WTC11 (cell line): ENCODE results near the gene PUS7. TPM values are rescaled to one million over a fixed set of nuclear protein-coding genes. Genes with fewer than 3 reads are reported as not detected.

Source experiments
- ATAC-seq: fragments of 200-7000 bp; cut with Tn5 transposase; 2 replicates; pipeline ENCODE4 v1.10.0; 2021; ENCODE audit warnings: mild to moderate bottlenecking, moderate library complexity
- CTCF ChIA-PET: fragments of 300-600 bp; sonication (Branson Sonifier 250); formaldehyde crosslinking; loops from one replicate; lab custom pipeline; 2021; ENCODE audit warnings: antibody characterized with exemption; lab: Charles Lee
- POLR2A ChIA-PET: fragments of 350-600 bp; sonication (Branson Sonifier 250); formaldehyde crosslinking; loops from one replicate; lab custom pipeline; 2021; ENCODE audit warnings: antibody characterized with exemption; lab: Charles Lee
- DNase-seq: peaks from one replicate; pipeline ENCODE4 v3.0.0; 2021; ENCODE audit warnings: low spot score
- H3K27ac Mint-ChIP-seq: 2 replicates; pipeline ENCODE4 v1.8.0; 2021; ENCODE audit warnings: mixed read lengths
- H3K27me3 Mint-ChIP-seq: 2 replicates; pipeline ENCODE4 v1.8.0; 2021; ENCODE audit warnings: low read depth, mild to moderate bottlenecking, moderate library complexity, mixed read lengths
- H3K36me3 Mint-ChIP-seq: 2 replicates; pipeline ENCODE4 v1.8.0; 2021; ENCODE audit warnings: mixed read lengths
- H3K4me1 Mint-ChIP-seq: 2 replicates; pipeline ENCODE4 v1.8.0; 2022; ENCODE audit warnings: mixed read lengths
- H3K4me3 Mint-ChIP-seq: 2 replicates; pipeline ENCODE4 v1.8.0; 2021; ENCODE audit warnings: mild to moderate bottlenecking, moderate library complexity, mixed read lengths
- H3K9me3 Mint-ChIP-seq: 2 replicates; pipeline ENCODE4 v1.8.0; 2021; ENCODE audit warnings: mixed read lengths
- AR ChIP-seq: fragments of 250-450 bp; sonication (Bioruptor Pico); IDR thresholded peaks from 2 replicates; pipeline ENCODE4 v1.9.0; 2021; ENCODE audit warnings: mild to moderate bottlenecking
- CREM ChIP-seq: sonication (generic); formaldehyde crosslinking; IDR thresholded peaks from 2 replicates; pipeline ENCODE4 v1.8.1; 2022; ENCODE audit warnings: mild to moderate bottlenecking, missing genetic modification reagents, moderate library complexity
- E2F5 ChIP-seq: sonication (generic); formaldehyde crosslinking; IDR thresholded peaks from 2 replicates; pipeline ENCODE4 v1.8.1; 2022; ENCODE audit warnings: mild to moderate bottlenecking, moderate library complexity, missing genetic modification reagents
- EMX1 ChIP-seq: fragments of 250-450 bp; sonication (Bioruptor Pico); IDR thresholded peaks from 2 replicates; pipeline ENCODE4 v1.8.0; 2021; ENCODE audit warnings: mild to moderate bottlenecking
- ESRRA ChIP-seq: sonication (generic); formaldehyde crosslinking; IDR thresholded peaks from 2 replicates; pipeline ENCODE4 v1.8.1; 2022; ENCODE audit warnings: mild to moderate bottlenecking, missing genetic modification reagents, borderline replicate concordance
- ETV6 ChIP-seq: sonication (generic); formaldehyde crosslinking; IDR thresholded peaks from 2 replicates; pipeline ENCODE4 v1.8.1; 2022; ENCODE audit warnings: mild to moderate bottlenecking, missing genetic modification reagents
- FOXJ3 ChIP-seq: sonication (generic); formaldehyde crosslinking; IDR thresholded peaks from 2 replicates; pipeline ENCODE4 v1.9.0; 2021; ENCODE audit warnings: missing genetic modification reagents, mild to moderate bottlenecking, borderline replicate concordance
- HMGXB4 ChIP-seq: sonication (generic); formaldehyde crosslinking; IDR thresholded peaks from 2 replicates; pipeline ENCODE4 v1.8.1; 2023; ENCODE audit warnings: mild to moderate bottlenecking, moderate library complexity, missing genetic modification reagents
- KAT7 ChIP-seq: sonication (generic); formaldehyde crosslinking; IDR thresholded peaks from 2 replicates; pipeline ENCODE4 v1.8.1; 2023; ENCODE audit warnings: missing genetic modification reagents, mild to moderate bottlenecking, borderline replicate concordance
- MYBL2 ChIP-seq: sonication (generic); formaldehyde crosslinking; IDR thresholded peaks from 2 replicates; pipeline ENCODE4 v1.8.1; 2023; ENCODE audit warnings: mild to moderate bottlenecking, moderate library complexity, missing genetic modification reagents
- NR2C2 ChIP-seq: sonication (generic); formaldehyde crosslinking; IDR thresholded peaks from 2 replicates; pipeline ENCODE4 v1.8.0; 2022; ENCODE audit warnings: mild to moderate bottlenecking, missing genetic modification reagents
- RELA ChIP-seq: sonication (generic); formaldehyde crosslinking; IDR thresholded peaks from 2 replicates; pipeline ENCODE4 v1.8.1; 2022; ENCODE audit warnings: missing genetic modification reagents, mild to moderate bottlenecking, borderline replicate concordance
- RORB ChIP-seq: fragments of 250-450 bp; sonication (Bioruptor Pico); IDR thresholded peaks from 2 replicates; pipeline ENCODE4 v1.9.0; 2021; ENCODE audit warnings: mild to moderate bottlenecking
- SOX15 ChIP-seq: fragments of 250-450 bp; sonication (Bioruptor Pico); IDR thresholded peaks from 2 replicates; pipeline ENCODE4 v1.9.0; 2021; ENCODE audit warnings: mild to moderate bottlenecking
- TEAD1 ChIP-seq: sonication (generic); formaldehyde crosslinking; IDR thresholded peaks from 2 replicates; pipeline ENCODE4 v1.8.0; 2022; ENCODE audit warnings: mild to moderate bottlenecking, missing genetic modification reagents
- USF2 ChIP-seq: sonication (generic); formaldehyde crosslinking; IDR thresholded peaks from 2 replicates; pipeline ENCODE4 v1.8.1; 2023; ENCODE audit warnings: mild to moderate bottlenecking, missing genetic modification reagents, moderate library complexity
- ZNF121 ChIP-seq: sonication (generic); formaldehyde crosslinking; IDR thresholded peaks from 2 replicates; pipeline ENCODE4 v1.8.0; 2023; ENCODE audit warnings: missing genetic modification reagents
- ZNF396 ChIP-seq: fragments of 250-450 bp; sonication (Bioruptor Pico); IDR thresholded peaks from 2 replicates; pipeline ENCODE4 v1.8.0; 2021; ENCODE audit warnings: mild to moderate bottlenecking, moderate library complexity, borderline replicate concordance
- ZNF416 ChIP-seq: fragments of 250-450 bp; sonication (Bioruptor Pico); IDR thresholded peaks from 2 replicates; pipeline ENCODE4 v1.9.0; 2021; ENCODE audit warnings: mild to moderate bottlenecking, inconsistent platforms
- ZNF423 ChIP-seq: fragments of 250-450 bp; sonication (Bioruptor Pico); IDR thresholded peaks from 2 replicates; pipeline ENCODE4 v2.1.2; 2022; ENCODE audit warnings: mild to moderate bottlenecking, moderate library complexity
- total RNA-seq: library from RNA; stranded (reverse); gene quantifications from 3 replicates; pipeline ENCODE4 v1.2.3, GENCODE V29; 2021
- TF ChIP-seq, protein P1 (sequence below): sonication (generic); formaldehyde crosslinking; IDR thresholded peaks from 2 replicates; pipeline ENCODE4 v1.8.0; 2023; ENCODE audit warnings: missing genetic modification reagents
- TF ChIP-seq, protein P2 (sequence below): fragments of 250-450 bp; sonication (Bioruptor Pico); IDR thresholded peaks from 2 replicates; pipeline ENCODE4 v2.1.2; 2022; ENCODE audit warnings: mild to moderate bottlenecking, moderate library complexity
- TF ChIP-seq, protein P3 (sequence below): sonication (generic); formaldehyde crosslinking; IDR thresholded peaks from 2 replicates; pipeline ENCODE4 v1.8.1; 2022; ENCODE audit warnings: low read depth, missing genetic modification reagents, borderline replicate concordance
- TF ChIP-seq, protein P4 (sequence below): sonication (generic); formaldehyde crosslinking; IDR thresholded peaks from 2 replicates; pipeline ENCODE4 v1.8.0; 2022; ENCODE audit warnings: missing genetic modification reagents

The PUS7 gene
- total RNA-seq, 1 experiment from 2014 or later = 47.2 TPM

DNA sequence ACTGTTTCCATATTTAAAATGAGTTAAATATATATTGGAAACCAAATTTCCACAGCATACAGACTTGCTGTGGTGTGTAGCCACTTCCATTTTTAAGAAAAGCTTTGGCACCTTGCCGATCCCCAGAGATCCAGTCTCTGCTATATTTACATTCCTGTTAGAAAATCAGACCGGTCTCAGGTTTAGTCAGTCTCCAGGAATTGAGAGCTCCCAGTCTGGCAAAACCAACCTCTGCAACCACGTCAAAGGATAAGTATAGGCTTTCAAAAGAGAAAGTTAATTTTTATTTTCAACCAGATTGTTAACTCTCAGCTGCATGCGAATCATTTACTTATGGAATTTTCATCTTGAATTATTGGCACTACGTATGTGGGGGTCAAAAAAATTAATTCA lies 28.2 kb downstream of the PUS7 start (continued):
- TF ChIP-seq, protein P1, sequence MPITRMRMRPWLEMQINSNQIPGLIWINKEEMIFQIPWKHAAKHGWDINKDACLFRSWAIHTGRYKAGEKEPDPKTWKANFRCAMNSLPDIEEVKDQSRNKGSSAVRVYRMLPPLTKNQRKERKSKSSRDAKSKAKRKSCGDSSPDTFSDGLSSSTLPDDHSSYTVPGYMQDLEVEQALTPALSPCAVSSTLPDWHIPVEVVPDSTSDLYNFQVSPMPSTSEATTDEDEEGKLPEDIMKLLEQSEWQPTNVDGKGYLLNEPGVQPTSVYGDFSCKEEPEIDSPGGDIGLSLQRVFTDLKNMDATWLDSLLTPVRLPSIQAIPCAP (CRISPR knock-in tag) = no peak
- TF ChIP-seq, protein P2, sequence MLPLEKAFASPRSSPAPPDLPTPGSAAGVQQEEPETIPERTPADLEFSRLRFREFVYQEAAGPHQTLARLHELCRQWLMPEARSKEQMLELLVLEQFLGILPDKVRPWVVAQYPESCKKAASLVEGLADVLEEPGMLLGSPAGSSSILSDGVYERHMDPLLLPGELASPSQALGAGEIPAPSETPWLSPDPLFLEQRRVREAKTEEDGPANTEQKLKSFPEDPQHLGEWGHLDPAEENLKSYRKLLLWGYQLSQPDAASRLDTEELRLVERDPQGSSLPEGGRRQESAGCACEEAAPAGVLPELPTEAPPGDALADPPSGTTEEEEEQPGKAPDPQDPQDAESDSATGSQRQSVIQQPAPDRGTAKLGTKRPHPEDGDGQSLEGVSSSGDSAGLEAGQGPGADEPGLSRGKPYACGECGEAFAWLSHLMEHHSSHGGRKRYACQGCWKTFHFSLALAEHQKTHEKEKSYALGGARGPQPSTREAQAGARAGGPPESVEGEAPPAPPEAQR (CRISPR knock-in tag) = no peak
- TF ChIP-seq ETV6 (CRISPR knock-in tag) = no peak
- TF ChIP-seq ESRRA (CRISPR knock-in tag) = no peak
- TF ChIP-seq MYBL2 (CRISPR knock-in tag) = no peak
- no peak for TF ChIP-seq TEAD1 (CRISPR knock-in tag)
- TF ChIP-seq, protein P3, sequence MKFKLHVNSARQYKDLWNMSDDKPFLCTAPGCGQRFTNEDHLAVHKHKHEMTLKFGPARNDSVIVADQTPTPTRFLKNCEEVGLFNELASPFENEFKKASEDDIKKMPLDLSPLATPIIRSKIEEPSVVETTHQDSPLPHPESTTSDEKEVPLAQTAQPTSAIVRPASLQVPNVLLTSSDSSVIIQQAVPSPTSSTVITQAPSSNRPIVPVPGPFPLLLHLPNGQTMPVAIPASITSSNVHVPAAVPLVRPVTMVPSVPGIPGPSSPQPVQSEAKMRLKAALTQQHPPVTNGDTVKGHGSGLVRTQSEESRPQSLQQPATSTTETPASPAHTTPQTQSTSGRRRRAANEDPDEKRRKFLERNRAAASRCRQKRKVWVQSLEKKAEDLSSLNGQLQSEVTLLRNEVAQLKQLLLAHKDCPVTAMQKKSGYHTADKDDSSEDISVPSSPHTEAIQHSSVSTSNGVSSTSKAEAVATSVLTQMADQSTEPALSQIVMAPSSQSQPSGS (CRISPR knock-in tag) = no peak
- no peak for TF ChIP-seq HMGXB4 (CRISPR knock-in tag)

DNA sequence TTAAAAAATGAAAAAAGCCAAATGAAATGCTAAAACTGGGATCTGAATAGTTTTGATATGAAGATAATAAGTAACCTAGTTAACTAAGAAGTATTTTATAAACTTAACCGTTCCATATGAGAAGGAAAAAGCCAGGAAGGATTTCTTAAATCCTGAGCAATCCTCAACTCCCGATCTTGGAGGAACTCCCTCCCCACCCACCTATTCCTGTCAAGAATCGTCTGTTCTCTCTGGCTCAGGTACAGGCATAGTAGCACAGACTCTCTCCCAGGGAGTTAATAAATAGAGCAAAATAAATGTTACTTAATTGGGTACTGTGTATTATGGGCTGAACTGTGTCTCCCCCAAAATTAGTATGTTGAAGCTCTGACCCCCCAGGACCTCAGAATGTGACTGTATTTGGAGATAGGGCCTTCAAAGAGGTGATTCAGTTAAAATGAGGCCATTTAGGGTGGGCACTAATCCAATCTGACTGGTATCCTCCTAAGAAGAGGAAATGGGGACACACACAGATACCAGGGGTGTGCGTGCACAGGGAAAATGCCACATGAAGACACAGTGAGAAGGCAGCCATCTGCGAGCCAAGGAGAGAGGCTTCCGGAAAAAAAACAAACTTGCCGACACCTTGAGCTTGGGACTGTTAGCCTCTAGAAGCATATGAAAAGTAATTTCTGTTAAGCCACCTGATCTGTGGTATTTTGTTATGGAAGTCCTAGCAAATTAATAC lies 28.7 kb downstream of the PUS7 start:
- DNase-seq = no peak
- ATAC-seq = no peak
- POLR2A ChIA-PET = no interaction called here
- no peaks in the 10 kb centered on the region for H3K27me3 Mint-ChIP-seq
- H3K4me3 Mint-ChIP-seq = no peak overlapping the region
- CTCF ChIA-PET = no interaction called here
- H3K27ac Mint-ChIP-seq = peak overlapping the region; percentile 50
- H3K4me1 Mint-ChIP-seq = no peaks in the 10 kb centered on the region
- H3K9me3 Mint-ChIP-seq = no peaks in the 10 kb centered on the region
- peaks cover 25% of the 10 kb centered on the region for H3K36me3 Mint-ChIP-seq
- TF ChIP-seq E2F5 (CRISPR knock-in tag) = no peak
- TF ChIP-seq KAT7 (CRISPR knock-in tag) = no peak
- no peak for TF ChIP-seq EMX1
- TF ChIP-seq RORB (CRISPR knock-in tag) = no peak
- TF ChIP-seq CREM (CRISPR knock-in tag) = no peak
- no peak for TF ChIP-seq NR2C2
- TF ChIP-seq FOXJ3 (CRISPR knock-in tag) = no peak
- TF ChIP-seq, protein P4, sequence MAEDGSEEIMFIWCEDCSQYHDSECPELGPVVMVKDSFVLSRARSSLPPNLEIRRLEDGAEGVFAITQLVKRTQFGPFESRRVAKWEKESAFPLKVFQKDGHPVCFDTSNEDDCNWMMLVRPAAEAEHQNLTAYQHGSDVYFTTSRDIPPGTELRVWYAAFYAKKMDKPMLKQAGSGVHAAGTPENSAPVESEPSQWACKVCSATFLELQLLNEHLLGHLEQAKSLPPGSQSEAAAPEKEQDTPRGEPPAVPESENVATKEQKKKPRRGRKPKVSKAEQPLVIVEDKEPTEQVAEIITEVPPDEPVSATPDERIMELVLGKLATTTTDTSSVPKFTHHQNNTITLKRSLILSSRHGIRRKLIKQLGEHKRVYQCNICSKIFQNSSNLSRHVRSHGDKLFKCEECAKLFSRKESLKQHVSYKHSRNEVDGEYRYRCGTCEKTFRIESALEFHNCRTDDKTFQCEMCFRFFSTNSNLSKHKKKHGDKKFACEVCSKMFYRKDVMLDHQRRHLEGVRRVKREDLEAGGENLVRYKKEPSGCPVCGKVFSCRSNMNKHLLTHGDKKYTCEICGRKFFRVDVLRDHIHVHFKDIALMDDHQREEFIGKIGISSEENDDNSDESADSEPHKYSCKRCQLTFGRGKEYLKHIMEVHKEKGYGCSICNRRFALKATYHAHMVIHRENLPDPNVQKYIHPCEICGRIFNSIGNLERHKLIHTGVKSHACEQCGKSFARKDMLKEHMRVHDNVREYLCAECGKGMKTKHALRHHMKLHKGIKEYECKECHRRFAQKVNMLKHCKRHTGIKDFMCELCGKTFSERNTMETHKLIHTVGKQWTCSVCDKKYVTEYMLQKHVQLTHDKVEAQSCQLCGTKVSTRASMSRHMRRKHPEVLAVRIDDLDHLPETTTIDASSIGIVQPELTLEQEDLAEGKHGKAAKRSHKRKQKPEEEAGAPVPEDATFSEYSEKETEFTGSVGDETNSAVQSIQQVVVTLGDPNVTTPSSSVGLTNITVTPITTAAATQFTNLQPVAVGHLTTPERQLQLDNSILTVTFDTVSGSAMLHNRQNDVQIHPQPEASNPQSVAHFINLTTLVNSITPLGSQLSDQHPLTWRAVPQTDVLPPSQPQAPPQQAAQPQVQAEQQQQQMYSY (CRISPR knock-in tag) = no peak
- no peak for TF ChIP-seq USF2 (CRISPR knock-in tag)
- TF ChIP-seq ZNF416 (CRISPR knock-in tag) = no peak
- TF ChIP-seq SOX15 (CRISPR knock-in tag) = no peak
- no peak for TF ChIP-seq AR (CRISPR knock-in tag)
- no peak for TF ChIP-seq ZNF423
- TF ChIP-seq RELA (CRISPR knock-in tag) = no peak
- TF ChIP-seq ZNF121 (CRISPR knock-in tag) = no peak
- TF ChIP-seq ZNF396 = no peak
